SJCRH30 (cell line): ENCODE results near the gene TREX2. TPM values are rescaled to one million over a fixed set of nuclear protein-coding genes. Genes with fewer than 3 reads are reported as not detected.
A peak's percentile ranks its signal among the peaks of the same experiment; 100 is the strongest.

Experiments
- DNase-seq, 2 experiments: peaks; one replicate each; pipeline ENCODE4 v3.0.0-alpha.2; 2015 to 2020
- H3K27ac ChIP-seq: fragments of 250-450 bp; sonication (Bioruptor Pico); 2 replicates; pipeline ENCODE4 v1.5.1; 2020; ENCODE audit warnings: mild to moderate bottlenecking, moderate library complexity
- H3K27me3 ChIP-seq: fragments of 250-450 bp; sonication (Bioruptor Pico); 2 replicates; pipeline ENCODE4 v1.5.1; 2020; ENCODE audit warnings: mild to moderate bottlenecking, moderate library complexity
- H3K36me3 ChIP-seq: fragments of 250-450 bp; sonication (Bioruptor Pico); 2 replicates; pipeline ENCODE4 v1.5.1; 2020; ENCODE audit warnings: mild to moderate bottlenecking, moderate library complexity
- H3K4me1 ChIP-seq: fragments of 250-450 bp; sonication (Bioruptor Pico); 2 replicates; pipeline ENCODE4 v1.5.1; 2020; ENCODE audit warnings: mild to moderate bottlenecking, moderate library complexity
- H3K4me3 ChIP-seq: fragments of 250-450 bp; sonication (Bioruptor Pico); 2 replicates; pipeline ENCODE4 v1.5.1; 2020; ENCODE audit warnings: mild to moderate bottlenecking, moderate library complexity
- H3K9me3 ChIP-seq: fragments of 250-450 bp; sonication (Bioruptor Pico); replicated peaks from 2 replicates; pipeline ENCODE4 v1.5.1; 2020; ENCODE audit warnings: mild to moderate bottlenecking, moderate library complexity
- total RNA-seq: library from RNA; depleted of rRNA; stranded (reverse); fragments of >200 nt; shearing (Covaris generic); gene quantifications from 2 replicates; pipeline ENCODE4 v1.2.3, GENCODE V29; 2014

Gene TREX2
- total RNA-seq, 1 experiment from 2014 or later, result 0.67 TPM

GRCh38 chrX:153482376-153483015 is 36.6 kb upstream of the TREX2 start:
- H3K4me1 ChIP-seq, result peaks cover 7% of the 10 kb centered on the region; the same call in 1 of the 2 replicates

GRCh38 chrX:153481043-153481442 is 35.2 kb upstream of the TREX2 start:
- no peaks in the 10 kb centered on the region for H3K27me3 ChIP-seq
- H3K36me3 ChIP-seq, result no peaks in the 10 kb centered on the region
- peaks cover 5% of the 10 kb centered on the region; the same call in 1 of the 2 replicates for H3K4me1 ChIP-seq
- H3K27ac ChIP-seq, result no peak overlapping the region
- H3K4me3 ChIP-seq, result no peak overlapping the region
- DNase-seq, result no peak
- H3K9me3 ChIP-seq, result no peaks in the 10 kb centered on the region

More at GRCh38 chrX:153482376-153483015, 36.6 kb upstream of the TREX2 start:
- Histone ChIP-seq H3K27me3 (no peaks in the 10 kb centered on the region), H3K9me3 (no peaks in the 10 kb centered on the region), H3K36me3 (no peaks in the 10 kb centered on the region), H3K4me3 (no peak overlapping the region), H3K27ac (no peak overlapping the region)
- no peak for DNase-seq

- H3K36me3 ChIP-seq, result no peaks in the 10 kb centered on the region
- H3K9me3 ChIP-seq, result no peaks in the 10 kb centered on the region
- DNase-seq, result no peak
- no peaks in the 10 kb centered on the region for H3K4me1 ChIP-seq
- H3K27ac ChIP-seq, result no peak overlapping the region
- H3K27me3 ChIP-seq, result no peaks in the 10 kb centered on the region
- no peak overlapping the region for H3K4me3 ChIP-seq
Measured at GRCh38 chrX:153478746-153479145, 32.9 kb upstream of the TREX2 start.

- Histone ChIP-seq H3K9me3 (no peaks in the 10 kb centered on the region), H3K4me1 (no peaks in the 10 kb centered on the region), H3K27me3 (no peaks in the 10 kb centered on the region), H3K27ac (no peak overlapping the region), H3K36me3 (no peaks in the 10 kb centered on the region), H3K4me3 (no peak overlapping the region)
- DNase-seq, result no peak
Measured at GRCh38 chrX:153477901-153478300, 32.0 kb upstream of the TREX2 start.

GRCh38 chrX:153477364-153477857 is 31.6 kb upstream of the TREX2 start:
- no peaks in the 10 kb centered on the region for H3K9me3 ChIP-seq
- no peaks in the 10 kb centered on the region for H3K4me1 ChIP-seq
- H3K27ac ChIP-seq, result no peak overlapping the region
- H3K4me3 ChIP-seq, result no peak overlapping the region
- DNase-seq, result no peak
- no peaks in the 10 kb centered on the region for H3K36me3 ChIP-seq
- H3K27me3 ChIP-seq, result no peaks in the 10 kb centered on the region

- H3K36me3 ChIP-seq, result no peaks in the 10 kb centered on the region
- no peak overlapping the region for H3K4me3 ChIP-seq
- H3K9me3 ChIP-seq, result no peaks in the 10 kb centered on the region
- no peaks in the 10 kb centered on the region for H3K4me1 ChIP-seq
- no peak overlapping the region for H3K27ac ChIP-seq
- no peak for DNase-seq
- no peaks in the 10 kb centered on the region for H3K27me3 ChIP-seq
Measured at GRCh38 chrX:153476666-153477363, 31.0 kb upstream of the TREX2 start.

GRCh38 chrX:153475751-153476281 is 30.0 kb upstream of the TREX2 start:
- DNase-seq, result no peak
- Histone ChIP-seq H3K27me3 (no peaks in the 10 kb centered on the region), H3K36me3 (no peaks in the 10 kb centered on the region), H3K9me3 (no peaks in the 10 kb centered on the region), H3K27ac (no peak overlapping the region), H3K4me3 (no peak overlapping the region), H3K4me1 (no peaks in the 10 kb centered on the region)

GRCh38 chrX:153475271-153475670 is 29.4 kb upstream of the TREX2 start:
- Histone ChIP-seq H3K4me1 (no peaks in the 10 kb centered on the region), H3K27ac (no peak overlapping the region)

GRCh38 chrX:153474718-153475117 is 28.9 kb upstream of the TREX2 start:
- Histone ChIP-seq H3K27ac (no peak overlapping the region), H3K27me3 (no peaks in the 10 kb centered on the region)
- no peak for DNase-seq

More at GRCh38 chrX:153475271-153475670, 29.4 kb upstream of the TREX2 start:
- no peak for DNase-seq
- Histone ChIP-seq H3K4me3 (no peak overlapping the region), H3K36me3 (no peaks in the 10 kb centered on the region), H3K9me3 (no peaks in the 10 kb centered on the region), H3K27me3 (no peaks in the 10 kb centered on the region)

GRCh38 chrX:153474266-153474665 is 28.4 kb upstream of the TREX2 start:
- Histone ChIP-seq H3K4me3 (no peak overlapping the region), H3K27ac (no peak overlapping the region), H3K4me1 (no peaks in the 10 kb centered on the region), H3K36me3 (no peaks in the 10 kb centered on the region), H3K9me3 (no peaks in the 10 kb centered on the region), H3K27me3 (no peaks in the 10 kb centered on the region)
- DNase-seq, result no peak

More at GRCh38 chrX:153474718-153475117, 28.9 kb upstream of the TREX2 start:
- no peaks in the 10 kb centered on the region for H3K36me3 ChIP-seq
- no peaks in the 10 kb centered on the region for H3K9me3 ChIP-seq
- H3K4me3 ChIP-seq, result no peak overlapping the region
- H3K4me1 ChIP-seq, result no peaks in the 10 kb centered on the region

- H3K9me3 ChIP-seq, result no peaks in the 10 kb centered on the region
- no peaks in the 10 kb centered on the region for H3K27me3 ChIP-seq
- no peak overlapping the region for H3K4me3 ChIP-seq
- no peak for DNase-seq
- no peaks in the 10 kb centered on the region for H3K4me1 ChIP-seq
- H3K27ac ChIP-seq, result no peak overlapping the region
- no peaks in the 10 kb centered on the region for H3K36me3 ChIP-seq
Measured at GRCh38 chrX:153473126-153473525, 27.3 kb upstream of the TREX2 start.

GRCh38 chrX:153471663-153472280 is 25.9 kb upstream of the TREX2 start:
- Histone ChIP-seq H3K9me3 (no peaks in the 10 kb centered on the region), H3K4me1 (no peaks in the 10 kb centered on the region), H3K27me3 (no peaks in the 10 kb centered on the region), H3K27ac (no peak overlapping the region), H3K4me3 (no peak overlapping the region), H3K36me3 (no peaks in the 10 kb centered on the region)
- DNase-seq, result no peak

GRCh38 chrX:153470411-153471363 is 24.8 kb upstream of the TREX2 start, which contains the start of gene HAUS7:
HAUS7 (minus strand) TSS chrX:153470576; CDS start chrX:153470557, 19 bp downstream.
- Histone ChIP-seq H3K4me1 (no peaks in the 10 kb centered on the region), H3K9me3 (no peaks in the 10 kb centered on the region), H3K4me3 (peak within 1 kb of the TSS; percentile 93), H3K27me3 (no peaks in the 10 kb centered on the region), H3K27ac (peak within 1 kb of the TSS; percentile 66), H3K36me3 (no peaks in the 10 kb centered on the region)
- peak; percentile 82 to 89 for DNase-seq

GRCh38 chrX:153469811-153470410 is 24.1 kb upstream of the TREX2 start:
- Histone ChIP-seq H3K4me3 (peak overlapping the region; percentile 93), H3K27me3 (no peaks in the 10 kb centered on the region), H3K36me3 (no peaks in the 10 kb centered on the region), H3K4me1 (no peaks in the 10 kb centered on the region), H3K9me3 (no peaks in the 10 kb centered on the region), H3K27ac (peak overlapping the region; percentile 66)
- peak; percentile 44 to 50 for DNase-seq
